ENCODE measurements around the gene LMAN1L.

Gene LMAN1L

GRCh38 chr15:74777769-74778598 lies 34.7 kb upstream of the LMAN1L start:
- TF ChIP-seq, protein P1, sequence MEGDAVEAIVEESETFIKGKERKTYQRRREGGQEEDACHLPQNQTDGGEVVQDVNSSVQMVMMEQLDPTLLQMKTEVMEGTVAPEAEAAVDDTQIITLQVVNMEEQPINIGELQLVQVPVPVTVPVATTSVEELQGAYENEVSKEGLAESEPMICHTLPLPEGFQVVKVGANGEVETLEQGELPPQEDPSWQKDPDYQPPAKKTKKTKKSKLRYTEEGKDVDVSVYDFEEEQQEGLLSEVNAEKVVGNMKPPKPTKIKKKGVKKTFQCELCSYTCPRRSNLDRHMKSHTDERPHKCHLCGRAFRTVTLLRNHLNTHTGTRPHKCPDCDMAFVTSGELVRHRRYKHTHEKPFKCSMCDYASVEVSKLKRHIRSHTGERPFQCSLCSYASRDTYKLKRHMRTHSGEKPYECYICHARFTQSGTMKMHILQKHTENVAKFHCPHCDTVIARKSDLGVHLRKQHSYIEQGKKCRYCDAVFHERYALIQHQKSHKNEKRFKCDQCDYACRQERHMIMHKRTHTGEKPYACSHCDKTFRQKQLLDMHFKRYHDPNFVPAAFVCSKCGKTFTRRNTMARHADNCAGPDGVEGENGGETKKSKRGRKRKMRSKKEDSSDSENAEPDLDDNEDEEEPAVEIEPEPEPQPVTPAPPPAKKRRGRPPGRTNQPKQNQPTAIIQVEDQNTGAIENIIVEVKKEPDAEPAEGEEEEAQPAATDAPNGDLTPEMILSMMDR (IDR thresholded peaks at IDR 0.05; ENCODE audit: poor library complexity, severe bottlenecking), result no peak
- Histone ChIP-seq H3K4me3 (ENCODE audit: severe bottlenecking) (no peak overlapping the region), H3K27me3 (ENCODE audit: insufficient read depth, poor library complexity, severe bottlenecking) (no peaks in the 10 kb centered on the region), H3K36me3 (ENCODE audit: low read depth) (no peaks in the 10 kb centered on the region), H3K9me3 (ENCODE audit: severe bottlenecking) (no peaks in the 10 kb centered on the region), H3K4me1 (ENCODE audit: insufficient read depth, poor library complexity, severe bottlenecking) (peaks cover 9% of the 10 kb centered on the region), H3K27ac (ENCODE audit: poor library complexity, severe bottlenecking) (no peak overlapping the region)
- DNase-seq (ENCODE audit: low spot score) (no peak), ATAC-seq (ENCODE audit: low read depth) (no peak)

DNA sequence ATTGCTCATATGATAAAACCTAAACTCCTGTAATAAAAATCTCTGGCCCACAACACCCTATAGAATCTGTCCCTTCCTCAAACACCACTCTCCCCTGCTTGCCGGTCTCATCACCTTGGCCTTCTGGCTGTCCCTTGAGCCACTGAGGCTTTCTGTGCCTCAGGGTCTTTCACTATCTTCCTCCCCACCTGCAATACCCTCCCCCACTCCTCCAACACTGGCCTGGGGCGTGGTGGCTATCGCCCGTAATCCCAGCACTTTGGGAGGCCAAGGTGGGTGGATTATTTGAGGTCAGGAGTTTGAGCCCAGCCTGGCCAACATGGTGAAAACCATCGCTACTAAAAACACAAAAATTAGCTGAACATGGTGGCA lies 34.0 kb upstream of the LMAN1L start:
- TF ChIP-seq, protein P1 (IDR thresholded peaks at IDR 0.05; ENCODE audit: poor library complexity, severe bottlenecking), result no peak
- Histone ChIP-seq H3K27ac (ENCODE audit: poor library complexity, severe bottlenecking) (no peak overlapping the region), H3K9me3 (ENCODE audit: severe bottlenecking) (no peaks in the 10 kb centered on the region), H3K27me3 (ENCODE audit: insufficient read depth, poor library complexity, severe bottlenecking) (no peaks in the 10 kb centered on the region), H3K4me3 (ENCODE audit: severe bottlenecking) (no peak overlapping the region), H3K36me3 (ENCODE audit: low read depth) (no peaks in the 10 kb centered on the region), H3K4me1 (ENCODE audit: insufficient read depth, poor library complexity, severe bottlenecking) (peaks cover 14% of the 10 kb centered on the region)
- ATAC-seq (ENCODE audit: low read depth) (no peak), DNase-seq (ENCODE audit: low spot score) (no peak)

DNA sequence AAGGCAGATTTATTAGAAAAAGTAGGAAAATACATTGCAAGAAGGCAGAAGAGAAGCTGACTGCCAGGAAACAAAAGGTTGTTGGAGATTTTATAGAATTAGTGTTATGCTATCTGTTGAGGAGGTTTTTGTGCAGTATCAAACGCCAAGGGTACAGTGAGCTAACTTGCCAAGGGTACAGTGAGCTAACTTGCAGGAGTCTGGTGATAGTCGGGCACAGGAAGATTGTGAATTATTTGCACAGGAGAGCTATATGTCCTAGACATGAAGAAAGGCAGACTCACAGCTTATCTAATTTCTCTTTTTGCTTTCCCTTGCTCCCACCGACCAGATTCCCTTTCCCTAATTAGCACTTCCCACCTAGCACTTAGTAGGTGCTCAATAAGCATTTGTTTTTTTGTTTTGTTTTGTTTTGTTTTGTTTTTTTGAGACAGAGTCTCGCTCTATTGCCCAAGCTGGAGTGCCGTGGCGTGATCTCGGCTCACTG lies 33.4 kb upstream of the LMAN1L start:
- Histone ChIP-seq H3K4me3 (ENCODE audit: severe bottlenecking) (no peak overlapping the region), H3K9me3 (ENCODE audit: severe bottlenecking) (no peaks in the 10 kb centered on the region), H3K27me3 (ENCODE audit: insufficient read depth, poor library complexity, severe bottlenecking) (no peaks in the 10 kb centered on the region), H3K36me3 (ENCODE audit: low read depth) (peaks cover under 1% of the 10 kb centered on the region), H3K27ac (ENCODE audit: poor library complexity, severe bottlenecking) (no peak overlapping the region), H3K4me1 (ENCODE audit: insufficient read depth, poor library complexity, severe bottlenecking) (peaks cover 21% of the 10 kb centered on the region)
- TF ChIP-seq, protein P1 (IDR thresholded peaks at IDR 0.05; ENCODE audit: poor library complexity, severe bottlenecking), result no peak
- DNase-seq (ENCODE audit: low spot score) (no peak), ATAC-seq (ENCODE audit: low read depth) (no peak)

DNA sequence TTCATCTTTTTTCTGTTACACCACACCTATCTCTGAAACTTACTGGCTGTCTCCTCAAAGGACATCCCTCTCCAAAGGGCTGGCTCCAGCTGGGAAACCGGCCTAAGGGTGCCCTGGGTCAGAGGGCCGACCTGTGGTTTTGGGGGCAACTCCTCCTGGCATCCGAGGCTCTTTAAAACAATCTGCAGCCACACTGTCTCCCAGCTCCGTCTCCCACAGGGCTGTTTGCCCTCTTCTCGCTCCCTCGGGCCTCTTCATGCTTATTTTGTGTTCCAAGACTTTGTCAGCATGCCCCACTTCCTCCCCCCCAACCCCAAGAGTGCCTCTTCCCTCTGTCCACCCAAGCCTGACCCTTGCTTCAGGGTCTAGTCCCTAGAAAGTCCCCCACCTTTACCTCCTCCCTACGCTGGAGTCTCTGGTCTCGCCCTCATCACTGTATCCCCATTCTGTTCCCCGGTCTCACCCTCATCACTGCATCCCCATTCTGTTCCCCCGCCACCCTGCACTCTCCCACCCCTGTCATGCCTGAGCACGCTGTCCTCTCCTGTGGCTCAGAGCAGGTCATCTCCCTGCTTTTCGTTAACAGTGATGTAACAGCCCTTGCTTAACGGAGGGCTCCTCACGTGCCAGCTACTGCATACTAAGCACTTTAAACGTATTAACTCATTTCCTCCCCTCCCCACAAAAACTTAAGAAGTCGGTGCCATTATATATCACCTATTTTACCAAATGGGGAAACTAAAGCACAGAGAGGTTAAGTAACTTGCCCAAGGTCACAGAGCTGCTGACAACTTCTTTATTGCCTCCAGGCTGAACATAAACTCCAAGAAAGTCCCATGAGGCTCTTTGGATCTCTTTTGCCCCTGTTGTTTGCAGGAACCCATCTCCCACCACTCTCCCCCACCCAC lies 31.9 kb upstream of the LMAN1L start:
- Histone ChIP-seq H3K27ac (ENCODE audit: poor library complexity, severe bottlenecking) (no peak overlapping the region), H3K9me3 (ENCODE audit: severe bottlenecking) (no peaks in the 10 kb centered on the region)

More for the DNA sequence above, 31.9 kb upstream of the LMAN1L start:
- DNase-seq (ENCODE audit: low spot score) (no peak), ATAC-seq (ENCODE audit: low read depth) (no peak)
- TF ChIP-seq, protein P1 (IDR thresholded peaks at IDR 0.05; ENCODE audit: poor library complexity, severe bottlenecking), result no peak
- H3K36me3 ChIP-seq (ENCODE audit: low read depth), result peaks cover 12% of the 10 kb centered on the region
- no peak overlapping the region for H3K4me3 ChIP-seq (ENCODE audit: severe bottlenecking)
- H3K4me1 ChIP-seq (ENCODE audit: insufficient read depth, poor library complexity, severe bottlenecking), result peaks cover 31% of the 10 kb centered on the region
- H3K27me3 ChIP-seq (ENCODE audit: insufficient read depth, poor library complexity, severe bottlenecking), result no peaks in the 10 kb centered on the region

All from RWPE2 (cell line).